K562 (cell line): ENCODE measurements around the gene MPV17L2. TPM values are rescaled to one million over a fixed set of nuclear protein-coding genes. Genes with fewer than 3 reads are reported as not detected.
A peak's percentile ranks its signal among the peaks of the same experiment; 100 is the strongest.

ENCODE experiments used
- ARHGAP35 ChIP-seq: fragments of 450-650 bp; IDR thresholded peaks from 2 replicates; pipeline ENCODE4 v1.6.1; 2018; ENCODE audit not compliant: partially characterized antibody
- BRD4 ChIP-seq: fragments of 200-600 bp; sonication (generic); IDR thresholded peaks from 2 replicates; pipeline ENCODE4 v1.6.1; 2017; ENCODE audit warnings: inconsistent platforms
- CEBPB ChIP-seq: fragments of 450-650 bp; IDR thresholded peaks from 2 replicates; pipeline ENCODE4 v1.6.1; 2016; ENCODE audit warnings: missing genetic modification characterization, missing compliant biosample characterization
- ELF1 ChIP-seq: fragments of 200-800 bp; sonication (Bioruptor generic); IDR thresholded peaks from 2 replicates; pipeline ENCODE4 v1.6.1; 2016; ENCODE audit warnings: missing genetic modification characterization, missing compliant biosample characterization
- FOSL1 ChIP-seq: fragments of 200-800 bp; sonication (Bioruptor generic); conservative IDR thresholded peaks from 2 replicates; pipeline ENCODE4 v1.6.1; 2016; ENCODE audit warnings: missing genetic modification characterization, missing compliant biosample characterization
- GABPB1 ChIP-seq: sonication (generic); formaldehyde crosslinking; IDR thresholded peaks from 2 replicates; pipeline ENCODE4 v1.8.0; 2022; ENCODE audit warnings: mild to moderate bottlenecking, missing genetic modification reagents
- GATAD2B ChIP-seq: fragments of 450-650 bp; IDR thresholded peaks from 2 replicates; pipeline ENCODE4 v1.6.1; 2017; ENCODE audit warnings: mild to moderate bottlenecking, borderline replicate concordance
- GTF3C2 ChIP-seq: IDR thresholded peaks from 3 replicates; pipeline ENCODE4 v1.6.1; 2011; ENCODE audit warnings: borderline replicate concordance, mild to moderate bottlenecking, moderate library complexity; ENCODE audit not compliant: insufficient read length; ENCODE audit errors: extremely low read depth
- HCFC1 ChIP-seq: IDR thresholded peaks from 2 replicates; pipeline ENCODE4 v1.6.1; 2012; ENCODE audit warnings: low read depth, low read length, improper control_type of control experiment
- HMG20A ChIP-seq: fragments of 450-650 bp; formaldehyde crosslinking; conservative IDR thresholded peaks from 2 replicates; pipeline ENCODE4 v1.4.0; 2020; ENCODE audit warnings: mild to moderate bottlenecking, mixed read lengths
- KLF13 ChIP-seq: fragments of 450-650 bp; IDR thresholded peaks from 2 replicates; pipeline ENCODE4 v1.6.1; 2016; ENCODE audit warnings: missing genetic modification characterization, low read depth, mild to moderate bottlenecking, missing compliant biosample characterization, moderate library complexity, borderline replicate concordance
- KLF6 ChIP-seq: fragments of 250-450 bp; sonication (Bioruptor Pico); IDR thresholded peaks from 2 replicates; pipeline ENCODE4 v1.4.0; 2020; ENCODE audit warnings: mild to moderate bottlenecking, moderate library complexity, borderline replicate concordance
- SIN3B ChIP-seq: fragments of 450-650 bp; IDR thresholded peaks from 2 replicates; pipeline ENCODE4 v1.6.1; 2017; ENCODE audit warnings: low read depth, mild to moderate bottlenecking, moderate library complexity
- SP2 ChIP-seq: IDR thresholded peaks from 2 replicates; pipeline ENCODE4 v1.6.1; 2011; ENCODE audit warnings: mild to moderate bottlenecking, low read depth, low read length, moderate library complexity; ENCODE audit not compliant: poor library complexity, severe bottlenecking; ENCODE audit errors: extremely low read depth
- ZBTB1 ChIP-seq: sonication (generic); formaldehyde crosslinking; IDR thresholded peaks from 2 replicates; pipeline ENCODE4 v1.8.1; 2023; ENCODE audit warnings: missing genetic modification reagents, low read depth, mild to moderate bottlenecking, borderline replicate concordance
- ZC3H11A ChIP-seq: IDR thresholded peaks from 2 replicates; pipeline ENCODE4 v1.6.1; 2012; ENCODE audit warnings: low read depth, low read length, improper control_type of control experiment
- ZNF165 ChIP-seq: fragments of 250-450 bp; sonication (Bioruptor Pico); IDR thresholded peaks from 2 replicates; pipeline ENCODE4 v1.4.0; 2020; ENCODE audit warnings: borderline replicate concordance
- polyA plus RNA-seq, 8 experiments: library from polyadenylated mRNA; depleted of rRNA in 4 of 8; stranded (reverse) in 5 of 8; unstranded in 3 of 8; fragments of >200 nt; fragmentation: Nextera tagmentation in 2 of 8; fragmentation: Illumina TruSeq in 1 of 8; extraction: Ambion mirVana in 2 of 8; extraction: Trizol in 1 of 8; gene quantifications; 2 replicates each; pipeline versions ENCODE4 v1.2.1 to v1.2.3, GENCODE V29; 2011 to 2014; ENCODE audit warnings: inconsistent platforms in 1 of 8, missing spikeins in 1 of 8
- total RNA-seq, 7 experiments: library from RNA; depleted of rRNA in 6 of 7; stranded (reverse); fragments of >200 nt in 6 of 7; fragmentation: Illumina TruSeq in 2 of 7; extraction: Trizol in 2 of 7; gene quantifications; 2 replicates each; pipeline versions ENCODE4 v1.2.1 to v1.2.3, GENCODE V29; 2011 to 2021; ENCODE audit warnings: low replicate concordance in 1 of 7
- TF ChIP-seq, protein P1 (sequence below), 2 experiments: fragments of 200-800 bp in 1 of 2; sonication (Bioruptor generic) in 1 of 2; sonication (generic) in 1 of 2; formaldehyde crosslinking in 1 of 2; IDR thresholded peaks in 1 of 2; conservative IDR thresholded peaks in 1 of 2; 2 replicates each; pipeline versions ENCODE4 v1.5.0 to v1.6.1; 2016 to 2020; ENCODE audit warnings: missing compliant biosample characterization in 1 of 2, missing genetic modification characterization in 1 of 2, missing genetic modification reagents in 1 of 2
- TF ChIP-seq, protein P2 (sequence below): fragments of 250-450 bp; sonication (Bioruptor Pico); IDR thresholded peaks from 2 replicates; pipeline ENCODE4 v1.4.0; 2020; ENCODE audit warnings: mild to moderate bottlenecking, moderate library complexity, borderline replicate concordance

Gene MPV17L2
- total and polyA plus RNA-seq, 9 of the 15 experiments (the other 6 are each of a cell fraction or from before 2014, with no cell fraction given), result 10.6 to 60.2 (median 28.5) TPM

DNA sequence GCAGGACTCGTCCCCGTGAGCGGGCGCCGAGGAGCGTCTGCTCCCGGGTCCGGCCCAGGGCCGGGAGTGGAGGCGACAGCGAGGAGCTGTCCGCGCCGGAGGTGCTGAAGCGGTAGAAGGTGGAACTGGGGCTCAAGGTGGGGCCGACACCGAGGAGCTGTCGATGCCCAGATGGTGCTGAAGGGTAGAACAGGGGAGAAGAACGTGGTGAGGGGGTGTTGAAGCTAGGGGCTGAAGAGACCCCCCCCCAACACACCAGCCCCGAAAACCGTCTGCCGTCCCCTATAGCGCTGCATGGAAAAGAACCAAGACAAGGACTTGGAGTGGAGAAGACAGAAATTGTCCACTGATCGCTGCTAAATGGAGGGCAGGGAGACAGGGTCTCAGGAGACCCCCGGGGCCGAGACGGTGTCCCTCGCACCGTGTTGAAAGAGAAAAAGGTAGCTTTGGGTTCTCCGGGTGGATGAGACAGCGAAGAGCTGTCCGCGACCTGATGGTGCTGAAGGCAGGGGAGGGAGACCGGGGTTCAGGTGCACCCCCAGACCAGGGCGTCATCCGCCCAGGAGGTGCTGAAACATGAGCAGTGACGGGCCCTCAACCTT, 40.3 kb downstream of the MPV17L2 start (continued):
- TF ChIP-seq, protein P1, sequence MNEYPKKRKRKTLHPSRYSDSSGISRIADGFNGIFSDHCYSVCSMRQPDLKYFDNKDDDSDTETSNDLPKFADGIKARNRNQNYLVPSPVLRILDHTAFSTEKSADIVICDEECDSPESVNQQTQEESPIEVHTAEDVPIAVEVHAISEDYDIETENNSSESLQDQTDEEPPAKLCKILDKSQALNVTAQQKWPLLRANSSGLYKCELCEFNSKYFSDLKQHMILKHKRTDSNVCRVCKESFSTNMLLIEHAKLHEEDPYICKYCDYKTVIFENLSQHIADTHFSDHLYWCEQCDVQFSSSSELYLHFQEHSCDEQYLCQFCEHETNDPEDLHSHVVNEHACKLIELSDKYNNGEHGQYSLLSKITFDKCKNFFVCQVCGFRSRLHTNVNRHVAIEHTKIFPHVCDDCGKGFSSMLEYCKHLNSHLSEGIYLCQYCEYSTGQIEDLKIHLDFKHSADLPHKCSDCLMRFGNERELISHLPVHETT (CRISPR knock-in tag; conservative IDR thresholded peaks at IDR 0.05 in 1 of 2, IDR thresholded peaks at IDR 0.05 in 1 of 2), result peak; percentile 73 to 84; a peak in 2 of 4 replicates
- no peak for TF ChIP-seq HCFC1
- TF ChIP-seq ZBTB1, result peak; percentile 76; the same call in 1 of the 2 replicates
- TF ChIP-seq GTF3C2, result no peak
- TF ChIP-seq BRD4, result no peak
- TF ChIP-seq ELF1 (tag), result no peak
- no peak for TF ChIP-seq KLF6
- no peak for TF ChIP-seq ZC3H11A
- no peak for TF ChIP-seq HMG20A (CRISPR knock-in tag)
- peak; percentile 80 for TF ChIP-seq GABPB1 (CRISPR knock-in tag)
- no peak for TF ChIP-seq CEBPB (tag)
- TF ChIP-seq, protein P2, sequence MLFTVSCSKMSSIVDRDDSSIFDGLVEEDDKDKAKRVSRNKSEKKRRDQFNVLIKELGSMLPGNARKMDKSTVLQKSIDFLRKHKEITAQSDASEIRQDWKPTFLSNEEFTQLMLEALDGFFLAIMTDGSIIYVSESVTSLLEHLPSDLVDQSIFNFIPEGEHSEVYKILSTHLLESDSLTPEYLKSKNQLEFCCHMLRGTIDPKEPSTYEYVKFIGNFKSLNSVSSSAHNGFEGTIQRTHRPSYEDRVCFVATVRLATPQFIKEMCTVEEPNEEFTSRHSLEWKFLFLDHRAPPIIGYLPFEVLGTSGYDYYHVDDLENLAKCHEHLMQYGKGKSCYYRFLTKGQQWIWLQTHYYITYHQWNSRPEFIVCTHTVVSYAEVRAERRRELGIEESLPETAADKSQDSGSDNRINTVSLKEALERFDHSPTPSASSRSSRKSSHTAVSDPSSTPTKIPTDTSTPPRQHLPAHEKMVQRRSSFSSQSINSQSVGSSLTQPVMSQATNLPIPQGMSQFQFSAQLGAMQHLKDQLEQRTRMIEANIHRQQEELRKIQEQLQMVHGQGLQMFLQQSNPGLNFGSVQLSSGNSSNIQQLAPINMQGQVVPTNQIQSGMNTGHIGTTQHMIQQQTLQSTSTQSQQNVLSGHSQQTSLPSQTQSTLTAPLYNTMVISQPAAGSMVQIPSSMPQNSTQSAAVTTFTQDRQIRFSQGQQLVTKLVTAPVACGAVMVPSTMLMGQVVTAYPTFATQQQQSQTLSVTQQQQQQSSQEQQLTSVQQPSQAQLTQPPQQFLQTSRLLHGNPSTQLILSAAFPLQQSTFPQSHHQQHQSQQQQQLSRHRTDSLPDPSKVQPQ (CRISPR knock-in tag), result no peak
- no peak for TF ChIP-seq FOSL1 (tag)
- no peak for TF ChIP-seq SP2
- no peak for TF ChIP-seq SIN3B
- no peak for TF ChIP-seq GATAD2B
- TF ChIP-seq ARHGAP35, result no peak
- 0 out of 2 replicates have a peak, but pooled peaks have one; percentile 68 for TF ChIP-seq ZNF165 (CRISPR knock-in tag)
- no peak for TF ChIP-seq KLF13
